Osteoblast (primary cell): ENCODE results near the gene ADARB2. TPM values are rescaled to one million over a fixed set of nuclear protein-coding genes. Genes with fewer than 3 reads are reported as not detected.

Source experiments
- DNase-seq: peaks from one replicate; pipeline ENCODE4 v3.0.0; 2011; ENCODE audit warnings: low spot score, mixed read lengths; ENCODE audit not compliant: insufficient read length; ENCODE audit errors: missing footprints
- H2AFZ ChIP-seq: 2 replicates; pipeline ENCODE4 v1.6.0; 2011; ENCODE audit warnings: mild to moderate bottlenecking, low read length
- H3K27ac ChIP-seq: 2 replicates; pipeline ENCODE4 v1.5.1; 2011; ENCODE audit warnings: mild to moderate bottlenecking, low read depth, low read length, moderate library complexity
- H3K27me3 ChIP-seq: 2 replicates; pipeline ENCODE4 v1.6.0; 2012; ENCODE audit warnings: mild to moderate bottlenecking, control low read depth, inconsistent platforms, low read length, moderate library complexity; ENCODE audit not compliant: insufficient read depth
- H3K36me3 ChIP-seq: 2 replicates; pipeline ENCODE4 v1.5.1; 2011; ENCODE audit warnings: mild to moderate bottlenecking, low read length, control low read depth, moderate library complexity; ENCODE audit not compliant: insufficient read depth
- H3K4me1 ChIP-seq: 2 replicates; pipeline ENCODE4 v1.5.1; 2011; ENCODE audit warnings: mild to moderate bottlenecking, low read length, control low read depth, moderate library complexity; ENCODE audit not compliant: insufficient read depth
- H3K4me2 ChIP-seq: 2 replicates; pipeline ENCODE4 v1.6.0; 2011; ENCODE audit warnings: mild to moderate bottlenecking, low read length; ENCODE audit not compliant: insufficient read depth
- H3K4me3 ChIP-seq: fragments of 200-600 bp; sonication (generic); 3 replicates; pipeline ENCODE4 v1.5.1; 2012; ENCODE audit warnings: mild to moderate bottlenecking, low read length, inconsistent platforms; ENCODE audit not compliant: insufficient read depth
- H3K79me2 ChIP-seq: 2 replicates; pipeline ENCODE4 v1.6.0; 2012; ENCODE audit warnings: mild to moderate bottlenecking, low read length, control low read depth, inconsistent platforms; ENCODE audit not compliant: insufficient read depth
- H3K9me3 ChIP-seq: 2 replicates; pipeline ENCODE4 v1.5.1; 2011; ENCODE audit warnings: low read depth, low read length, control low read depth
- H4K20me1 ChIP-seq: 2 replicates; pipeline ENCODE4 v1.6.0; 2012; ENCODE audit warnings: mild to moderate bottlenecking, low read length, control low read depth; ENCODE audit not compliant: insufficient read depth
- CTCF ChIP-seq: IDR thresholded peaks from 2 replicates; pipeline ENCODE4 v1.5.1; 2011; ENCODE audit warnings: mild to moderate bottlenecking, low read depth, low read length, moderate library complexity; ENCODE audit errors: extremely low read depth
- total RNA-seq: library from RNA; depleted of rRNA; stranded (reverse); fragments of >200 nt; gene quantifications from 2 replicates; pipeline ENCODE4 v1.2.3, GENCODE V29; 2012

ADARB2 gene
- total RNA-seq, 1 donor = not detected

- H2AFZ ChIP-seq = no peak overlapping the region
- no peaks in the 10 kb centered on the region for H3K4me1 ChIP-seq
- no peaks in the 10 kb centered on the region for H4K20me1 ChIP-seq
- no peak for DNase-seq
- no peaks in the 10 kb centered on the region for H3K27me3 ChIP-seq
- H3K9me3 ChIP-seq = no peaks in the 10 kb centered on the region
- H3K4me2 ChIP-seq = no peak overlapping the region
- no peak overlapping the region for H3K27ac ChIP-seq
- H3K4me3 ChIP-seq = no peak overlapping the region
- no peaks in the 10 kb centered on the region for H3K36me3 ChIP-seq
- H3K79me2 ChIP-seq = no peaks in the 10 kb centered on the region
- TF ChIP-seq CTCF = no peak
Observed at GRCh38 chr10:1194161-1194560, 543.2 kb downstream of the ADARB2 start.

- DNase-seq = no peak
- TF ChIP-seq CTCF = no peak
- Histone ChIP-seq H4K20me1 (no peaks in the 10 kb centered on the region), H2AFZ (no peak overlapping the region), H3K36me3 (no peaks in the 10 kb centered on the region), H3K27ac (no peak overlapping the region), H3K4me1 (no peaks in the 10 kb centered on the region), H3K4me3 (no peak overlapping the region), H3K4me2 (no peak overlapping the region), H3K27me3 (no peaks in the 10 kb centered on the region), H3K79me2 (no peaks in the 10 kb centered on the region), H3K9me3 (no peaks in the 10 kb centered on the region)
Observed at GRCh38 chr10:1193561-1193960, 543.8 kb downstream of the ADARB2 start.

GRCh38 chr10:1191752-1192151, 545.6 kb downstream of the ADARB2 start:
- Histone ChIP-seq H3K36me3 (no peaks in the 10 kb centered on the region), H2AFZ (no peak overlapping the region), H4K20me1 (no peaks in the 10 kb centered on the region), H3K9me3 (no peaks in the 10 kb centered on the region), H3K27me3 (no peaks in the 10 kb centered on the region), H3K4me3 (no peak overlapping the region), H3K79me2 (no peaks in the 10 kb centered on the region), H3K27ac (no peak overlapping the region), H3K4me2 (no peak overlapping the region), H3K4me1 (no peaks in the 10 kb centered on the region)
- DNase-seq = no peak
- no peak for TF ChIP-seq CTCF

- no peak for DNase-seq
- H2AFZ ChIP-seq = no peak overlapping the region
- TF ChIP-seq CTCF = no peak
- H3K36me3 ChIP-seq = no peaks in the 10 kb centered on the region
- no peak overlapping the region for H3K4me2 ChIP-seq
- H3K4me1 ChIP-seq = no peaks in the 10 kb centered on the region
- H3K27me3 ChIP-seq = no peaks in the 10 kb centered on the region
- no peak overlapping the region for H3K4me3 ChIP-seq
- H3K79me2 ChIP-seq = no peaks in the 10 kb centered on the region
- no peak overlapping the region for H3K27ac ChIP-seq
- no peaks in the 10 kb centered on the region for H4K20me1 ChIP-seq
- no peaks in the 10 kb centered on the region for H3K9me3 ChIP-seq
Observed at GRCh38 chr10:1190791-1191490, 546.4 kb downstream of the ADARB2 start.
